ENCODE results near the gene NAIP.
"Not testable (repeated sequence)": the region's sequence is repeated elsewhere in the genome, so short reads cannot be mapped to it uniquely, and the experiment has no call there.

DNA sequence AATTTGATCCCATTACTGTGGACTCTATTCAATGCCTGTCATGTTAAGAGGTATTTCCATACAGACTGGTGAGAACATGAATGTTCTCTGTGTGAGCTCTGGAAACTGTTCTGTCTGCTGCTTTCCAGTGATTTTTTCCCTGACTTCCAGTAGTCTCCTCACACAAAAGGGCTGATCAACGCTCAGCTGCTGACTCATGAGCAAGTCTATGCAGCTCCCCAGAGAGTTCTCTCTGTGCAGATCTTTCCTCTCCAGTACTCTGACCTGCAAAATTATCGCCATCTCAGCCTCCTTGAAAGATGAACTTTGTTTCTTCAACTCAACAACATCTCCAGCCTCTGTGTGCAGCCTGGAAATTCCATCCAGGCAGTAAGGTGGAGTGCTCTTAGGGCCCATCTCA is 19.0 kb upstream of the NAIP start:
- TF ChIP-seq CTCF, POLR2A (IDR thresholded peaks at IDR 0.05): not testable (repeated sequence)

All from uterus (tissue), 2 donors.